ENCODE measurements around the gene NRXN2. TPM values are rescaled to one million over a fixed set of nuclear protein-coding genes. Genes with fewer than 3 reads are reported as not detected.

The NRXN2 gene
- total and polyA plus RNA-seq, 11 donors = 0.42 to 5.5 (median 0.92) TPM; not detected in 1

GRCh38 chr11:64566915-64567891 is 155.8 kb downstream of the NRXN2 start:
- Histone ChIP-seq H3K9me3 (no peaks in the 10 kb centered on the region), H3K4me3 (no peak overlapping the region), H3K36me3 (no peaks in the 10 kb centered on the region), H3K4me1 (peaks cover 0 to 14% (median 0%) of the 10 kb centered on the region in 12 donors), H3K27ac (no peak overlapping the region), H3K27me3 (peaks cover 0 to 1% (median 0%) of the 10 kb centered on the region in 9 donors)
- intact Hi-C loops (cut with DNase I) = no loop called here
- no peak for DNase-seq
- ATAC-seq = peak in 2 of 4 donors; percentile 10 to 15
- TF ChIP-seq CTCF (IDR thresholded peaks at IDR 0.05) (no peak), POLR2A (IDR thresholded peaks at IDR 0.05) (no peak)
- 85 to 87% (median 86%) methylated on average over 19 to 30 of the region's 30 CpGs for WGBS, 4 donors

DNA sequence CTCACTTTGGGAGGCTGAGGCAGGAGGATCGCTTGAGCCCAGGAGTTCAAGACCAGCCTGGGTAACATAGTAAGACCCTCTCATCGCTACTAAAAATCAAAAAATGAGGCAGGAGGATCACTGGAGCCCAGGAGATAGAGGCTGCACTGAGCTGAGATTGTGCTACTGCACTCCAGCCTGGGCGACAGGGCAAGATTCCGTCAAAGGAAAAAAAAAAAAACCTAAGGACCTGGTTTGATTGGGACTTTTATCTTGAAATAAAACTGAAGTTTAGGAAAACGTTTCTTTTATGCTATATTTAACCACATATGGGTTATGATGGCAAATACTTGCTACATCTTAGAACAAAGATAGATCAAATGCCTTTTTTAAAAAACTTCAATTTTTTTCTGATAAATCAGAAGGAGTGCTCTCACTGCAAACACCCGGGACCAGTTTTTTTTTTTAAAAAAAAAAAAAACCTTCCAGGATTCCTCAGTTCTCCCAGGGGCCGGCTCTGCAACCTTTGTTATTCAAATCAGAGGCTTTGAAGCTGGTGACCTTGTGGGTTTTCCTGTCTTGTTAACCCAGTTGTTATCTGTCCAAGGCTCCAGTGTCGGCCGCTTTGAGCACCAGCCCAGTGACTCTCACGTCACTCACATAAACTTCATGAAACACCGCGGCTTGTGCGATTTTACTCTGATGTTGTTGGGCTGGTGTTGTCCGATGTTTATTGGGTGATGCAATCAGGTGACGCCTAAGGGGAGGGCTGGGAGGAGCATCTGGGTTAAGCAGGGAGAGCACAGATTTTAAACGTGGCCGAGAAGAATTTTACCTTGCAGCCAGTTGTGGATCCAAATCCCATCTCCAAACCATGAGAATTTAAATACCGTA is 156.7 kb downstream of the NRXN2 start:
- intact Hi-C loops (cut with DNase I) = no loop called here
- no peak for TF ChIP-seq CTCF (IDR thresholded peaks at IDR 0.05)
- no peak for TF ChIP-seq POLR2A (IDR thresholded peaks at IDR 0.05)

GRCh38 chr11:64564947-64565889 is 157.8 kb downstream of the NRXN2 start:
- Histone ChIP-seq H3K4me3 (no peak overlapping the region), H3K36me3 (no peaks in the 10 kb centered on the region), H3K27ac (no peak overlapping the region), H3K4me1 (peaks cover 0 to 14% (median 0%) of the 10 kb centered on the region in 12 donors), H3K9me3 (no peaks in the 10 kb centered on the region), H3K27me3 (peaks cover 0 to 2% (median 0%) of the 10 kb centered on the region in 9 donors)
- DNase-seq (no peak), ATAC-seq (no peak)
- 84 to 86% (median 85%) methylated on average over 21 to 24 of the region's 24 CpGs for WGBS, 4 donors
- intact Hi-C loops (cut with DNase I) = loop anchor here in 1 of 10 donors (5.0 kb wide), 1 partner anchor 37 kb away; no protein-coding TSS in a partner anchor
- TF ChIP-seq CTCF (IDR thresholded peaks at IDR 0.05) = no peak

More for the DNA sequence above, 156.7 kb downstream of the NRXN2 start:
- Histone ChIP-seq H3K27me3 (no peaks in the 10 kb centered on the region), H3K27ac (no peak overlapping the region), H3K4me1 (peaks cover 0 to 14% (median 0%) of the 10 kb centered on the region in 12 donors), H3K36me3 (no peaks in the 10 kb centered on the region), H3K4me3 (peak overlapping the region in 2 of 12 donors; percentile 25 to 26), H3K9me3 (no peaks in the 10 kb centered on the region)
- 31 to 37% (median 34%) methylated on average over 18 of the region's 18 CpGs for WGBS, 4 donors
- peak in 1 of 5 donors; percentile 34 for DNase-seq
- peak in 3 of 4 donors; percentile 64 to 82 (median 71) for ATAC-seq

Measured in heart left ventricle (tissue), 16 donors.